GM13976 (cell line): ENCODE measurements around the gene CLIP4.

Experiments used
- DNase-seq: peaks from one replicate; pipeline ENCODE4 v3.0.0; 2012; ENCODE audit warnings: low spot score
- CTCF ChIP-seq: IDR thresholded peaks from 2 replicates; pipeline ENCODE4 v1.5.1; 2012; ENCODE audit warnings: borderline replicate concordance, mild to moderate bottlenecking; ENCODE audit not compliant: insufficient read depth; ENCODE audit errors: extremely low read depth, missing control alignments, control extremely low read depth
- in situ Hi-C: fragments of 300-500 bp; cut with MboI; formaldehyde crosslinking; loops from one replicate; pipeline ENCODE4 v1.12.0; 2022; ENCODE audit warnings: low sequenced_read_pairs, mixed read lengths, inconsistent platforms; ENCODE audit not compliant: unreplicated experiment

Gene CLIP4

GRCh38 chr2:29114946-29115609 lies at the start of gene CLIP4:
Gene CLIP4, plus strand, starts transcription at chr2:29115415. Its CDS starts 5,974 bp downstream, at chr2:29121389.
- TF ChIP-seq CTCF, result no peak

GRCh38 chr2:29066271-29066860 lies 48.8 kb upstream of the CLIP4 start:
- in situ Hi-C loops, result no loop called here
- TF ChIP-seq CTCF, result no peak
- DNase-seq, result no peak

More at GRCh38 chr2:29114946-29115609, at the start of gene CLIP4:
- in situ Hi-C loops, result no loop called here
- peak; percentile 87 for DNase-seq

- no peak for DNase-seq
- in situ Hi-C loops, result no loop called here
- no peak for TF ChIP-seq CTCF
These were observed 48.1 kb upstream of the CLIP4 start for GRCh38 chr2:29066997-29067605.

GRCh38 chr2:29068513-29068912 lies 46.7 kb upstream of the CLIP4 start:
- TF ChIP-seq CTCF, result no peak
- in situ Hi-C loops, result no loop called here
- DNase-seq, result no peak

GRCh38 chr2:29070526-29070925 lies 44.7 kb upstream of the CLIP4 start:
- DNase-seq, result no peak
- in situ Hi-C loops, result no loop called here
- TF ChIP-seq CTCF, result no peak

- in situ Hi-C loops, result no loop called here
- no peak for DNase-seq
- no peak for TF ChIP-seq CTCF
These were observed 43.9 kb upstream of the CLIP4 start for GRCh38 chr2:29071032-29071975.
